HUDEP-2 (cell line): ENCODE measurements around the gene ROBO2.

Source experiments
- DNase-seq, 76 experiments: peaks; one replicate each; lab custom pipeline; 2025; ENCODE audit not compliant: unreplicated experiment in 76 of 76; lab: John Stamatoyannopoulos, UW

The ROBO2 gene

DNA sequence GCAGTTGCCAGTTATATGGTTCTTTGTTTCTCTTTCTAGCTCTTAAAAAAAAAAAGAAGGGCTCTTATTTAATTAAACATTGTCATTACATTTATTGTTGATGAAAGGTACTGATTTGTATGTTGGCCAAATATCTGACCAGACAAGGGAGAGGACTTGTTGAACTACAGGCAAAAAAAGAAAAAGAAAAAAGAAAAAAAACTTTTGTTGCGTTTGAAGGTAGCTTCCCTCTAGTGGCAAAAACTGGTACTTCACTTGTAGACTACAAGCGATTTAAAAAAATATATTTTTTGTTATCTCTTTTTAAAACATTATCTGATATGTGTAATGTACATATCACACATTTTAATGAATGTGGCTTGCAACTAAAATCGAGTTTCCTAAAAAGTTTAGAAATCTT is 280.6 kb downstream of the ROBO2 start:
- peak in 5 of 76 experiments; percentile 10 to 39 (median 27) for DNase-seq

DNA sequence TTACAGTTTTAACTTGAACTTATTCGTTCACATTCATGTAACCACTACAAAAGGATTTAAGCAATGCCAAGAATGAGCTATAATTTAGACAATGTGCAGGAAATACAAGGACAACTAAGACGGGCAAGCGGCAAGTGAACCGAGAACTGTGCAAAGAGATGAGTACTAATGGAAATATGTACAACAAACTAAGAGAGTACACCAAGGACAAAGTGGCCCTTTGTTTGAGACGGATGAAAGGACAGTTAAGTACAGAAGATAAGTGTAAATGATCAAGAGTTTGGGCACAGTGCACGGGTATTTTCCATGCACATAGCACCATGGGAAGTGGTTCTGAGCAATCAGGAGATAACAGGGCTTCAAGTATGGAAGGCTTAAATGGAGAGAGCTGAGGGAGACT is 281.7 kb downstream of the ROBO2 start:
- DNase-seq = peak in 1 of 76 experiments; percentile 10

- DNase-seq = no peak
Measured at GRCh38 chr3:77323626-77324025, 283.7 kb downstream of the ROBO2 start.

- no peak for DNase-seq
Measured at GRCh38 chr3:77324105-77324504, 284.2 kb downstream of the ROBO2 start.

DNA sequence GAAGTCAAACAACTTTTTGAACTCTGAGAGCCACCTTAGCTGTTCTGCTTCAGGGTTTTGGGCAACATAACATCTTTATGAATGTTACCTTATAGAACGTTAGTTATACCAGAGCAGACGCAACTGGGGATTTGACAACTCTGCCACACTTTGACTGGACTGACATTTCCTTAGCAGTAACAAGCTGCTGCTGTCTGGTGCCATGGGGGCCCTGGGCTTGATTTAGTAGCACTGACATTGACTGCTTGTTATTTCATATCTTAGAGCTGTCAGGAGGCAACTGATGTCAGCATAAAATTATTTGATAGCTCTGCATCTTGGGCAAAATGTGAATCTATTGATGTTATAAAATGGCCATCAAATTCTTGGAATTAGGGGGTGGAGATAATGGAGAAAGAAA is 285.4 kb downstream of the ROBO2 start:
- DNase-seq = no peak

DNA sequence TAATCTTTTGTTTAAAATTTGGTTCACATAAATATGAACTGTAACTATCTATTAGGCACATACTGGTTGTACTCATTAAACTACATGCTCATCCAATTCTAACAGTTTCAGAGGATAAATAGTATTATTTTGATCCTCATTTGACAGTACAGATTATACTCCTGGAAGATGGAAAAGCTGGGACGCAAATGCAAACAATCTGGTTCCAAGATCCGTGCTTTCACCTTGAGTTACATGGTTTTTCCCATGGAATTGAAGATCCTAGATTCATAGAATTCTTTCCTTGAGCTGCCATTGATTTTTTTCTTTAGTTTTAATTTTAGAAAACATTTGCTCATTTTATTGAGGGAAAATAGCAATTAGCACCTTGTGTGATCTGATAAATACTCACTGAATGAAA is 285.8 kb downstream of the ROBO2 start:
- no peak for DNase-seq

GRCh38 chr3:77326586-77326985 is 286.7 kb downstream of the ROBO2 start:
- DNase-seq = no peak

DNA sequence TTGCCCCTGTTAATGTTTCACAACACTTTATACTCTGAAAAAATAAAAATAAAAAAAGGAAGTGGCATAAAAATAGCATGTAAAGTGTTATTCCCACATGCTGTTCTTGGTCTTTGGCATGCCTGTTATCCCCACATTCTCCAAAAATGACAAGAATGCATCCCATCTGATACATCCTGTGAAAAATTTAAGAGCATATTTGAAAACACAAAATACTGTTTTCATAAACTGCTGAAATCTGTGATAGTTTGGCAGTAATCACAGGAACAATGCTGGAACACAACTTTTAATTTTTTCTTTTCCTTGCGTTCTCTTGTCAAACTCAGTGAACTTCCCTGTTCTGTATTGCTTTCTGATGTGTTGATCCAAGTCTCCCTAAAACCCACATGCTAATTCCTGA is 288.8 kb downstream of the ROBO2 start:
- DNase-seq = no peak

- no peak for DNase-seq
Measured at GRCh38 chr3:77329116-77329515, 289.2 kb downstream of the ROBO2 start.

GRCh38 chr3:77338195-77338594 is 298.3 kb downstream of the ROBO2 start:
- no peak for DNase-seq

GRCh38 chr3:77342027-77342426 is 302.1 kb downstream of the ROBO2 start:
- DNase-seq = no peak

DNA sequence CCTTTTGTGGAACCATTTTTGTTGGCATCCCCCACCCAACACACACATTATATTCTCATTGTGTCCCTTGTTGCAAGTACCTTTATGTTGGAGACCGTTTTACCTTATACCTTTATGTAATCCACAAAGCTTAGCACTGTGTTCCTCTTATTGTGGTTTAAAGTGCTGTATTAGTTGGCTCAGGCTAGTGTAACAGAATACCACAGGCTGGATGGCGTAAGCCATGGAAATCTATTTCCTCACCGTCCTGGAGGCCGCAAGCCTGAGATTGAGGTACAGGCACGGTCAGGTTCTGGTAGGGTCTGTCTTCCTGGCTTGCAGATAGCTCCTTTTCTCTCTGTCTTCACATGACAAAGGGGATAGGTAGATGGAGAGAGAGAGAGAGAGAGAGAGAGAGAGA is 302.8 kb downstream of the ROBO2 start:
- DNase-seq = no peak

- DNase-seq = no peak
Measured at GRCh38 chr3:77345009-77345408, 305.1 kb downstream of the ROBO2 start.

DNA sequence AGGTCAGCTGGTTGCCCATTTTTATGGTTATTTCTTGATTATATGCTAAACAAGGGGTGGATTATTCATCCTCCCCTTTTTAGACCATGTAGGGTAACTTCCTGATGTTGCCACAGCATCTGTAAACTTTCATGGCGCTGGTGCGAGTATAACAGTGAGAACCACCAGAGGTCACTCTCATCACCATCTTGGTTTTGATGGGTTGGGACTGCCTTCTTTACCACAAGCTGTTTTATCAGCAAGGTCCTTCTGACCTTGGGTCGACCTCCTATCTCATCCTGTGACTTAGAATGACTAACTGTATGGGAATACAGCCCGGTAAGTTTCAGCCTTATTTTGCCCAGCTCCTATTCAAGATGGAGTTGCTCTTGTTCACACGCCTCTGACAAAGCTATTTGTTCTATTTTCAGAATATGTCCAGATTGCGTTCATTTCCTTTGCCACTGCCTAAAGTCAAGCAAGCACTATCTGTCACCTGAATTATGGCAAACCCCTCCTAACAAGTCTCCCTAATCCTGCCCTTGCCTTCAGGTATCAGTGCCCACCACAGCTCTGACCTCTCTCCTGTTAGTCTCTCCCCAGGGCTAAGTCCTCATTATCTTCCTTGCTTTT is 308.5 kb downstream of the ROBO2 start:
- peak in 15 of 76 experiments; percentile 1 to 74 (median 52) for DNase-seq

DNA sequence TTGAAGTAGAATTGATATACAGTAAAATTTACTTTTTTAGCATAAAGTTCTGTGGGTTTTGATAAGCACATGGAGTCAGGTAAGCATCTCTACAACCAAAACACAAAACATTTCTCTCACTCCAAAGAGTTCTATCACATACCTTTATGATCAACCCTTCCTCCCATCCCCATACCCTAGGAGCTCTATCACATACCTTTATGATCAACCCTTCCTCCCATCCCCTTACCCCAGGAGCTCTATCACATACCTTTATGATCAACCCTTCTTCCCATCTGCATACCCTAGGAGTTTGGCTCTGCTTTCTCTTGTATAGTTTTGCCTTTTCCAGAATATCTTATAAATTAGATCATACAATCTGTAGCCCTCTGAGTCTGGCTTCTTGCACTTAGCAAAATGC is 315.1 kb downstream of the ROBO2 start:
- DNase-seq = no peak

GRCh38 chr3:77362936-77363335 is 323.0 kb downstream of the ROBO2 start:
- DNase-seq = no peak

GRCh38 chr3:77365152-77365551 is 325.3 kb downstream of the ROBO2 start:
- DNase-seq = no peak

DNA sequence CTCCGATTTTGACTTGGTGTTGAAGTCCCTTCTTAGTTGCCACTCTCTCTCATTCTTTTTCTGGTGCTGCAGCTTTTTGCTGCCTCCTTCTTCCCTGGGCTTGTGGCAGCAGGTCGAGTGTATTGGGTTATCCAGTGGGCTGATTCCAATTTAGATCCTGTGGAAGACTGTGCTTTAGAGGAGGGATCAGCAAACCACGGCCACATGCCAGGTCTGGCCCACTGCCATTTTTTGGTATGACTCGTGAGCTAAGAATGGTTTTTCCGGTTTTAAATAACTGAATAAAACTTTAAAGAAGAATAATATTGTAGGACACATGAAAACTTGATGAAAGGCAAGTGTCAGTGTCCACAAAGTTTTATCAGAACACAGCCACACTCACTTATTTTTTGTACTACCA is 330.5 kb downstream of the ROBO2 start:
- peak in 7 of 76 experiments; percentile 10 to 35 (median 29) for DNase-seq

GRCh38 chr3:77372018-77372417 is 332.1 kb downstream of the ROBO2 start:
- no peak for DNase-seq

DNA sequence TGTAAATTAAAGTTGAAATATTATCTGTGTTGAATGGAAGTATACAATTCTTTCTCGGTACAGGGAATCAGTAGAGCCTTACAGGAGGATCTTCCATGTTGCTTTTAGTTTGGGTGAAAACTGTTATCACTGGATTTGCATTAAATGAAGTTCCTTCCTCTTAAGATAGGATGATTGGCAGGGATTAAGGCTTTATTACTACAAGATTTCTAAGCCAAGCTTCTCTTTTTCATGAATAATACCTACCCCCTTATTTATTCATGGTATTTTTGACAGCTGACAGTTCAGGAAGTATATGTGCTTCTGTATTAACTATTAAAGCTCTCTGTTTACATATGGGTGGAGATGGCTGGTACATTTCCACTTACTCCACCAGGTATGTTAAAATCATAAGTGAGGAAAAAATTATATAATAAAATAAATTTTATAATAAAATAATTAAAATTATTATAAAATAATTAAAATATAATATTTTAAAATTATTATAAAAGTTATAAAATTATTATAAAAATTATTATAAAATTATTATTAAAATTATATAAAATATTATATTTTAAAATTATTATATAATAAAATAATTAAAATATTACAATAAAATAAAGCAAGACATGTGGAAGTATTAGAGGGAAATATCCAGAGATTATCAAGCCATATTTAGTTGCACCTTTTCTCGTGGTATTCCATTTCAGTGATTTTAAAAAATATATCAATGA is 332.9 kb downstream of the ROBO2 start:
- DNase-seq = no peak

DNA sequence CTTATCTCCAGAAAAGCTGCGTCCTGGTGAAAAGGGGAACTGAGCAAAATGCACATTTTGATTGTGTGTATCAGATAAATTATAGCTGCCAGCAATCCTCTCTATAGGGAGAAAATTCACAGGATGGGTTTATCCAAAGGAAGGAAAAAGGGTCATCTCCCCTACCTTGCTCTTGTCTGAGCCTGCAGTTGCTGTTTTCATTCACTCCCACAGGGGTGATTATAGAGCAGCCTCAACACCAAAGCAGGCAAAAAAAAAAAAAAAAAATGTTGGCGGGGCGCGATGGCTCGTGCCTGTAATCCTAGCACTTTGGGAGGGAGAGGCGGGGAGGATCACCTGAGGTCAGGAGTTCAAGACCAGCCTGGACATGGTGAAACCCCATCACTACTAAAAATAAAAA is 333.7 kb downstream of the ROBO2 start:
- DNase-seq = peak in 1 of 76 experiments; percentile 6

GRCh38 chr3:77376511-77376910 is 336.6 kb downstream of the ROBO2 start:
- DNase-seq = no peak
